GM21717 (cell line): ENCODE measurements around the gene SYT5.
"Not testable (repeated sequence)": the region's sequence is repeated elsewhere in the genome, so short reads cannot be mapped to it uniquely, and the experiment has no call there.

Source experiments
- ATAC-seq: cut with Tn5 transposase; IDR thresholded peaks from one replicate; pipeline ENCODE4 v1.9.1; 2021; ENCODE audit warnings: mild to moderate bottlenecking, moderate library complexity; ENCODE audit not compliant: unreplicated experiment

Gene SYT5

GRCh38 chr19:55179606-55180484 lies at the start of gene SYT5:
Gene SYT5 (minus strand): TSS chr19:55180289. CDS start chr19:55179041, 1,248 bp downstream.
- no peak for ATAC-seq

GRCh38 chr19:55229789-55230182 lies 49.7 kb upstream of the SYT5 start:
- no peak for ATAC-seq

GRCh38 chr19:55229145-55229788 lies 49.2 kb upstream of the SYT5 start:
- ATAC-seq = no peak

- no peak for ATAC-seq
These were observed 48.4 kb upstream of the SYT5 start, which contains the start of gene TMEM86B for GRCh38 chr19:55228403-55229031. Gene TMEM86B (minus strand): TSS chr19:55228763. CDS start chr19:55228741, 22 bp downstream.

GRCh38 chr19:55228015-55228391 lies 47.9 kb upstream of the SYT5 start:
- ATAC-seq = no peak

- ATAC-seq = no peak
These were observed 47.3 kb upstream of the SYT5 start for GRCh38 chr19:55227241-55228014.

- ATAC-seq = no peak
These were observed 46.7 kb upstream of the SYT5 start for GRCh38 chr19:55226788-55227187.

GRCh38 chr19:55226273-55226672 lies 46.2 kb upstream of the SYT5 start:
- ATAC-seq = no peak

GRCh38 chr19:55225415-55225958 lies 45.4 kb upstream of the SYT5 start:
- ATAC-seq = no peak

- ATAC-seq = not testable (repeated sequence)
These were observed 44.8 kb upstream of the SYT5 start for GRCh38 chr19:55224679-55225414.

GRCh38 chr19:55224038-55224665 lies 44.1 kb upstream of the SYT5 start:
- ATAC-seq = no peak

- ATAC-seq = no peak
These were observed 43.4 kb upstream of the SYT5 start for GRCh38 chr19:55223291-55224037.

- no peak for ATAC-seq
These were observed 40.4 kb upstream of the SYT5 start for GRCh38 chr19:55220525-55220924.

GRCh38 chr19:55216461-55217198 lies 36.5 kb upstream of the SYT5 start:
- no peak for ATAC-seq

- no peak for ATAC-seq
These were observed 33.5 kb upstream of the SYT5 start for GRCh38 chr19:55213547-55213946.

GRCh38 chr19:55212447-55212846 lies 32.4 kb upstream of the SYT5 start:
- no peak for ATAC-seq

- ATAC-seq = no peak
These were observed 29.8 kb upstream of the SYT5 start for GRCh38 chr19:55209693-55210472.
